Hepatocyte (in vitro differentiated cells): Measurements from ENCODE around the gene RAPGEF4. TPM values are rescaled to one million over a fixed set of nuclear protein-coding genes. Genes with fewer than 3 reads are reported as not detected.

Experiments
- DNase-seq: peaks from one replicate; pipeline ENCODE4 v3.0.0-alpha.2; 2016; ENCODE audit warnings: low spot score
- H2AFZ ChIP-seq: fragments of 200-600 bp; sonication (generic); 2 replicates; pipeline ENCODE4 v1.6.0; 2016; ENCODE audit warnings: antibody characterized with exemption, mild to moderate bottlenecking
- H3K27ac ChIP-seq: fragments of 200-600 bp; sonication (generic); 2 replicates; pipeline ENCODE4 v1.5.1; 2016; ENCODE audit warnings: mild to moderate bottlenecking
- H3K27me3 ChIP-seq: fragments of 200-600 bp; sonication (generic); 2 replicates; pipeline ENCODE4 v1.6.1; 2016
- H3K36me3 ChIP-seq: fragments of 200-600 bp; sonication (generic); replicated peaks from 2 replicates; pipeline ENCODE4 v1.5.1; 2016; ENCODE audit warnings: low read depth; ENCODE audit not compliant: insufficient read depth
- H3K4me1 ChIP-seq: fragments of 200-600 bp; sonication (generic); 2 replicates; pipeline ENCODE4 v1.5.1; 2016; ENCODE audit warnings: mild to moderate bottlenecking, moderate library complexity; ENCODE audit not compliant: insufficient read depth
- H3K4me2 ChIP-seq: fragments of 200-600 bp; sonication (generic); 2 replicates; pipeline ENCODE4 v1.6.0; 2016
- H3K4me3 ChIP-seq: fragments of 200-600 bp; sonication (generic); 2 replicates; pipeline ENCODE4 v1.5.1; 2016; ENCODE audit warnings: mild to moderate bottlenecking
- H3K79me2 ChIP-seq: fragments of 200-600 bp; sonication (generic); 2 replicates; pipeline ENCODE4 v1.6.0; 2017; ENCODE audit warnings: mild to moderate bottlenecking
- H3K9me2 ChIP-seq: fragments of 200-600 bp; sonication (generic); replicated peaks from 2 replicates; pipeline ENCODE4 v1.6.0; 2017; ENCODE audit warnings: mild to moderate bottlenecking; ENCODE audit not compliant: insufficient read depth
- H3K9me3 ChIP-seq: fragments of 200-600 bp; sonication (generic); 2 replicates; pipeline ENCODE4 v1.5.1; 2016; ENCODE audit warnings: low read depth, mild to moderate bottlenecking
- H4K20me1 ChIP-seq: fragments of 200-600 bp; sonication (generic); 2 replicates; pipeline ENCODE4 v1.6.0; 2016; ENCODE audit warnings: mild to moderate bottlenecking; ENCODE audit not compliant: insufficient read depth, poor library complexity, severe bottlenecking
- EZH2 ChIP-seq: fragments of 200-600 bp; sonication (generic); IDR thresholded peaks from 2 replicates; pipeline ENCODE4 v1.6.1; 2016; ENCODE audit warnings: antibody characterized with exemption, mild to moderate bottlenecking, borderline replicate concordance
- EZH2phosphoT487 ChIP-seq: fragments of 200-600 bp; sonication (generic); IDR thresholded peaks from one replicate; pipeline ENCODE4 v1.6.1; 2018; ENCODE audit warnings: antibody characterized with exemption, mild to moderate bottlenecking, low read depth, moderate library complexity; ENCODE audit not compliant: unreplicated experiment, severe bottlenecking
- WGBS: methylation state at CpG from one replicate; pipeline ENCODE4 v1.1.6; 2016; ENCODE audit warnings: low lambda C conversion rate; ENCODE audit errors: missing lambda C conversion rate; 5-methylcytosine and 5-hydroxymethylcytosine counted together
- polyA plus RNA-seq: library from polyadenylated mRNA; unstranded; fragments of >200 nt; fragmentation: Nextera tagmentation; extraction: Ambion mirVana; gene quantifications from 2 replicates; pipeline ENCODE4 v1.2.1, GENCODE V29; 2016
- total RNA-seq: library from RNA; depleted of rRNA; stranded (reverse); fragments of >200 nt; gene quantifications from 2 replicates; pipeline ENCODE4 v1.2.3, GENCODE V29; 2014
- TF ChIP-seq, protein P1 (sequence below): fragments of 200-600 bp; sonication (generic); IDR thresholded peaks from 2 replicates; pipeline ENCODE4 v1.5.1; 2016; ENCODE audit warnings: antibody characterized with exemption, mild to moderate bottlenecking; ENCODE audit not compliant: poor library complexity

The RAPGEF4 gene
- total and polyA plus RNA-seq, 2 experiments from 2014 or later, result 1.9 to 2.0 TPM

DNA sequence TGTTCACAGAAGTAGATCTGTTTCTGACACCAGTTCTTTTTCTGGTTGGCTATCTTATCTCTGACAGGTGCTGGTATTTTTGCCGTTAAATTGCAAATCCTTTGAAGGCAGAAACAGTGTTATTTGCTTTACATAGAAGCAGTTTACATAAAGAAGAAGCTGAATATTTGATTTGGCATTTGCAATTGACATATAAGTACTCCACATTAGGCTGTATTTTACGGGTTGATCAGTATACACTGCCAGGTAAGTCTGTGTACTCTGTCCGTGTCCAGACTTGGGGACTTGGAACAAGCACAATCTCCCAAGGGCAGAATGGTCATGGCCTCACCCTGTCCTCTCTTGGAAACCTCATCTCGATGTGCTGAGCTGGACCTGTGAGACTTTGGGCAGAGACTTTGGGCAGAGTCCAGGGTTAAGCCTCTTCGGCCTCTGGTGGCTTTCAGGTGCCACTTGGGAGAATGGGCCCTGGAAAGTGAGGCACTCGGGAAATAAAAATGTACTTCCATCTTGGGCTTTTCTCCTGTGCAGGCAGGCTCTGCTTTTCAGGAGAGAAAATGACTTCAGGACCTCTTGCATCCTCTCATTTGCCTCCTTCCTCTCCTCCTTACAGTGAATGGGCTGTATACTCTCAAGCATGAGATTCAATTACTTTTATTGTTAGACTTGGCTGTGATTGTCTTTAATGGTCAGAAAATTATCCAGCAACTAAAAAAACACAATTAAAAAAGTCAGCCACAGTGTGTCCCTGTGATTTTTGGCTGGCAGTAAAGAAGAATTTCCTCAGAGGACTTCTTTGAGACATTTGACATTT lies 108.5 kb downstream of the RAPGEF4 start:
- Histone ChIP-seq H3K27ac (no peak overlapping the region), H3K4me2 (no peak overlapping the region), H3K79me2 (no peaks in the 10 kb centered on the region), H3K9me3 (no peaks in the 10 kb centered on the region), H3K4me1 (peaks cover 11% of the 10 kb centered on the region), H3K36me3 (no peaks in the 10 kb centered on the region), H2AFZ (no peak overlapping the region), H4K20me1 (no peaks in the 10 kb centered on the region), H3K9me2 (no peaks in the 10 kb centered on the region), H3K4me3 (no peak overlapping the region), H3K27me3 (no peaks in the 10 kb centered on the region)
- 57% methylated on average over 6 of the region's 6 CpGs for WGBS
- DNase-seq, result no peak
- no peak for TF ChIP-seq EZH2phosphoT487

DNA sequence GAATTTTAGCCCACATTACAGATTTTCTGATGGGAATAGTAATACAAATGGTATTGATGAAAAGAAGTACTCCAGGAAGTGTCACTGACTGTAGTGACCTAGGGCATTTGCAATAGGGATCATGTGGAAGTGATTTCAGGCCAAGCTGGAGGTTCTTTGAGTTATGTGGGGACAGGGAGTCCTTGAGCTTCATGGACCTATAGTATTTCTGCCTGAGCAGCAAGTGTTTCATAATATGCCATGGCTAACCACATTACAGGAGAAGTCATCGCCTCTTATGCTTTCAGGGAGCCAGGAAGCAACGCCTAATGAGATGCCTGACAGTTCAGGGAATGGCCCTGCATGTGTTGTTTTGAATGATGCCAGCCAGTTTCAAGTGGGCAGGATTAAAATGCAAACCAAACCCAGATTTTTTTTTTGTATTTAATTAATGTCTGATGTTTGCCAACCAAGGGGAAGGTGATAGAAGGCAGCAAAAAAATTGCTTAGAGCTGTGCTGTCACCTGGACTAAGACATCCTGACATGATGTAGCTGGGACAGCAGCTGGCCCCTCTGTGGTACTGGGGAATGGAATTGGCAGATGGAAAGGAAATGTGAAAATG lies 109.5 kb downstream of the RAPGEF4 start:
- H3K4me1 ChIP-seq, result peaks cover 11% of the 10 kb centered on the region
- 89% methylated on average over 2 of the region's 2 CpGs for WGBS
- no peak for DNase-seq
- H3K4me3 ChIP-seq, result no peak overlapping the region
- no peaks in the 10 kb centered on the region for H4K20me1 ChIP-seq
- no peak overlapping the region for H3K27ac ChIP-seq
- H3K27me3 ChIP-seq, result no peaks in the 10 kb centered on the region
- H3K79me2 ChIP-seq, result no peaks in the 10 kb centered on the region
- no peaks in the 10 kb centered on the region for H3K9me2 ChIP-seq
- H3K9me3 ChIP-seq, result no peaks in the 10 kb centered on the region
- no peak overlapping the region for H2AFZ ChIP-seq
- no peak overlapping the region for H3K4me2 ChIP-seq
- TF ChIP-seq EZH2, result no peak
- no peak for TF ChIP-seq EZH2phosphoT487
- TF ChIP-seq, protein P1, sequence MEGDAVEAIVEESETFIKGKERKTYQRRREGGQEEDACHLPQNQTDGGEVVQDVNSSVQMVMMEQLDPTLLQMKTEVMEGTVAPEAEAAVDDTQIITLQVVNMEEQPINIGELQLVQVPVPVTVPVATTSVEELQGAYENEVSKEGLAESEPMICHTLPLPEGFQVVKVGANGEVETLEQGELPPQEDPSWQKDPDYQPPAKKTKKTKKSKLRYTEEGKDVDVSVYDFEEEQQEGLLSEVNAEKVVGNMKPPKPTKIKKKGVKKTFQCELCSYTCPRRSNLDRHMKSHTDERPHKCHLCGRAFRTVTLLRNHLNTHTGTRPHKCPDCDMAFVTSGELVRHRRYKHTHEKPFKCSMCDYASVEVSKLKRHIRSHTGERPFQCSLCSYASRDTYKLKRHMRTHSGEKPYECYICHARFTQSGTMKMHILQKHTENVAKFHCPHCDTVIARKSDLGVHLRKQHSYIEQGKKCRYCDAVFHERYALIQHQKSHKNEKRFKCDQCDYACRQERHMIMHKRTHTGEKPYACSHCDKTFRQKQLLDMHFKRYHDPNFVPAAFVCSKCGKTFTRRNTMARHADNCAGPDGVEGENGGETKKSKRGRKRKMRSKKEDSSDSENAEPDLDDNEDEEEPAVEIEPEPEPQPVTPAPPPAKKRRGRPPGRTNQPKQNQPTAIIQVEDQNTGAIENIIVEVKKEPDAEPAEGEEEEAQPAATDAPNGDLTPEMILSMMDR, result no peak
- H3K36me3 ChIP-seq, result no peaks in the 10 kb centered on the region

DNA sequence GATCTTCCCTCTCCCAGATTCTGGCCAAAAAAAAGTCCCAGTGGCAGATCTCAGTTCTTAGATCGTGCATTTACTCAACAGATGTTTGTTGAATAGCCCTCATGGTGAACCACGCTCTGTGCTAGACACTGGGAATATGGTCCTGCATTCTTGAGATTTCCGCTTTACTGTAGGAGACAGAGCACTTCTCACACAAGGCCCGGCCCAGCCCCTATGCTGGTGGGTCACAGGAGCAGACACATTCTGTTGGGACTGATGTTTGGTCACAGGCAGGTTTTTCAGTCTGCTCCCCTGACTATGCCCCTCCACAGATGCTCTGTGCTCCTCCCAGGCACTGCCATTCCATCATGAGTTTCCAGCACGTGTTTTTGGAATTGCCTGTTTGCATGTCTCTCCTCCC lies 110.9 kb downstream of the RAPGEF4 start:
- WGBS, result 92% methylated on average over 5 of the region's 5 CpGs
- H4K20me1 ChIP-seq, result no peaks in the 10 kb centered on the region
- TF ChIP-seq EZH2 (no peak), EZH2phosphoT487 (no peak)
- TF ChIP-seq, protein P1, result no peak
- H3K4me2 ChIP-seq, result no peak overlapping the region
- H3K9me3 ChIP-seq, result no peaks in the 10 kb centered on the region
- peaks cover 11% of the 10 kb centered on the region for H3K4me1 ChIP-seq
- no peak for DNase-seq
- no peaks in the 10 kb centered on the region for H3K27me3 ChIP-seq
- no peak overlapping the region for H2AFZ ChIP-seq
- H3K36me3 ChIP-seq, result no peaks in the 10 kb centered on the region
- H3K27ac ChIP-seq, result no peak overlapping the region
- no peaks in the 10 kb centered on the region for H3K9me2 ChIP-seq
- no peaks in the 10 kb centered on the region for H3K79me2 ChIP-seq
- H3K4me3 ChIP-seq, result no peak overlapping the region

DNA sequence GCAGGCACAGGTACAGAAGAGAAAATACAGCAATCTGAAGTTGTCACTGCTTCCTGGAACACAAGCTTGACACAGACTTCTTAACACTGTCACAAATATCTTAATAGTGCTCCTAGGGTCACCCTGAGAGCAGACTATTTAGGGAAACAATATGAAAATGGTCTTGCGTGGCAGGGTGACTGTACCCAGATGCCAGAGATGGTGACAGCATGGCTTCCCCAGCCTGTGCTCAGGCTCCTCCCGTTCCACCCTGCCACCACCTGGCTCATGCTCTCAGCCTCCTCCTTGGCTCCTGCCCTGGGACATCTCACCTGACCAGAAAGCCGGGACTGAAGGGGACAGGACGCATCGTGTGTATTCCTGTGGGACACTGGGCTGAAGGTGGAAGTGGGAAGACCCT lies 111.5 kb downstream of the RAPGEF4 start:
- 95% methylated on average over 5 of the region's 5 CpGs for WGBS
- no peaks in the 10 kb centered on the region for H3K27me3 ChIP-seq
- no peaks in the 10 kb centered on the region for H3K36me3 ChIP-seq
- H3K9me2 ChIP-seq, result no peaks in the 10 kb centered on the region
- no peak overlapping the region for H3K27ac ChIP-seq
- peaks cover 11% of the 10 kb centered on the region for H3K4me1 ChIP-seq
- no peaks in the 10 kb centered on the region for H3K9me3 ChIP-seq
- no peak overlapping the region for H3K4me3 ChIP-seq
- TF ChIP-seq EZH2, result no peak
- TF ChIP-seq EZH2phosphoT487, result no peak
- TF ChIP-seq, protein P1, result no peak
- H4K20me1 ChIP-seq, result no peaks in the 10 kb centered on the region
- no peak overlapping the region for H3K4me2 ChIP-seq
- H2AFZ ChIP-seq, result no peak overlapping the region
- no peaks in the 10 kb centered on the region for H3K79me2 ChIP-seq
- DNase-seq, result no peak
